CD14-positive monocyte (primary cell): ENCODE data around the gene PQBP1. TPM values are rescaled to one million over a fixed set of nuclear protein-coding genes. Genes with fewer than 3 reads are reported as not detected.
"Not testable (repeated sequence)": the region's sequence is repeated elsewhere in the genome, so short reads cannot be mapped to it uniquely, and the experiment has no call there.

ENCODE experiments used
- DNase-seq, 3 donors: peaks; one replicate each; pipeline ENCODE4 v3.0.0-alpha.2; 2011 to 2022
- H2AFZ ChIP-seq: 2 replicates; pipeline ENCODE4 v1.6.0; 2012; ENCODE audit warnings: mild to moderate bottlenecking, low read depth, low read length, inconsistent platforms; ENCODE audit not compliant: insufficient read depth, poor library complexity, severe bottlenecking
- H3K27ac ChIP-seq, 2 donors: 1 replicate in 1 of 2; 2 replicates in 1 of 2; pipeline ENCODE4 v1.5.1; 2012 to 2013; ENCODE audit warnings: low read length in 2 of 2, control low read depth in 1 of 2, inconsistent platforms in 1 of 2, low read depth in 1 of 2, mild to moderate bottlenecking in 1 of 2
- H3K27me3 ChIP-seq, 2 donors: one replicate each; pipeline versions ENCODE4 v1.6.0 to v1.6.1; 2011 to 2013; ENCODE audit warnings: low read length in 2 of 2; ENCODE audit not compliant: control insufficient read depth in 2 of 2, insufficient read depth in 2 of 2
- H3K36me3 ChIP-seq, 2 donors: replicated peaks in 1 of 2; 1 replicate in 1 of 2; 2 replicates in 1 of 2; pipeline versions ENCODE4 v1.5.1 to v1.6.1; 2012 to 2013; ENCODE audit warnings: low read length in 2 of 2, control low read depth in 1 of 2, inconsistent platforms in 1 of 2, mild to moderate bottlenecking in 1 of 2; ENCODE audit not compliant: insufficient read depth in 2 of 2, control insufficient read depth in 1 of 2
- H3K4me1 ChIP-seq, 2 donors: 1 replicate in 1 of 2; 2 replicates in 1 of 2; pipeline versions ENCODE4 v1.5.1 to v1.6.1; 2012 to 2013; ENCODE audit warnings: low read length in 2 of 2, control low read depth in 1 of 2, inconsistent platforms in 1 of 2, mild to moderate bottlenecking in 1 of 2, moderate library complexity in 1 of 2; ENCODE audit not compliant: insufficient read depth in 2 of 2, control insufficient read depth in 1 of 2
- H3K4me2 ChIP-seq: replicated peaks from 2 replicates; pipeline ENCODE3; 2012; ENCODE audit warnings: low read length, moderate library complexity, mild to moderate bottlenecking; ENCODE audit not compliant: poor library complexity, severe bottlenecking; ENCODE audit errors: extremely low read depth
- H3K4me3 ChIP-seq, 3 experiments: fragments of 200-600 bp in 1 of 3; sonication (generic) in 1 of 3; replicated peaks in 1 of 3; 1 replicate in 2 of 3; 2 replicates in 1 of 3; pipeline ENCODE4 v1.5.1; 2011 to 2013; ENCODE audit warnings: low read length in 3 of 3, mild to moderate bottlenecking in 3 of 3, control low read depth in 2 of 3, low read depth in 2 of 3, inconsistent platforms in 1 of 3, moderate library complexity in 1 of 3
- H3K79me2 ChIP-seq: 2 replicates; pipeline ENCODE4 v1.6.0; 2012; ENCODE audit warnings: mild to moderate bottlenecking, control low read depth, inconsistent platforms, low read length, moderate library complexity; ENCODE audit not compliant: insufficient read depth
- H3K9ac ChIP-seq: 2 replicates; pipeline ENCODE4 v1.6.0; 2017; ENCODE audit warnings: low read length, mild to moderate bottlenecking; ENCODE audit not compliant: insufficient read depth, poor library complexity, severe bottlenecking
- H3K9me3 ChIP-seq, 2 donors: replicated peaks in 1 of 2; 1 replicate in 1 of 2; 2 replicates in 1 of 2; pipeline versions ENCODE4 v1.5.1 to v1.6.1; 2012 to 2013; ENCODE audit warnings: low read length in 2 of 2, control low read depth in 1 of 2; ENCODE audit not compliant: control insufficient read depth in 1 of 2, insufficient read depth in 1 of 2
- H4K20me1 ChIP-seq: 2 replicates; pipeline ENCODE4 v1.6.0; 2012; ENCODE audit warnings: mild to moderate bottlenecking, low read length, control low read depth, moderate library complexity; ENCODE audit not compliant: insufficient read depth
- H3K27ac Mint-ChIP-seq, 7 donors: one replicate each; pipeline ENCODE4 v1.8.0; 2020; ENCODE audit warnings: mild to moderate bottlenecking in 7 of 7, mixed read lengths in 7 of 7, moderate library complexity in 6 of 7, inconsistent platforms in 2 of 7
- H3K27me3 Mint-ChIP-seq, 3 donors: one replicate each; pipeline ENCODE4 v1.8.0; 2021 to 2022; ENCODE audit warnings: low read depth in 3 of 3, mild to moderate bottlenecking in 3 of 3, mixed read lengths in 3 of 3, moderate library complexity in 3 of 3, inconsistent platforms in 1 of 3
- H3K36me3 Mint-ChIP-seq, 2 donors: one replicate each; pipeline ENCODE4 v1.8.0; 2020; ENCODE audit warnings: mixed read lengths in 2 of 2, inconsistent platforms in 1 of 2, mild to moderate bottlenecking in 1 of 2
- H3K4me1 Mint-ChIP-seq: one replicate; pipeline ENCODE4 v1.8.0; 2020; ENCODE audit warnings: mild to moderate bottlenecking, mixed read lengths
- H3K4me3 Mint-ChIP-seq, 2 donors: one replicate each; pipeline ENCODE4 v1.8.0; 2020; ENCODE audit warnings: mild to moderate bottlenecking in 2 of 2, mixed read lengths in 2 of 2, moderate library complexity in 1 of 2
- H3K9me3 Mint-ChIP-seq, 7 donors: one replicate each; pipeline ENCODE4 v1.8.0; 2020 to 2022; ENCODE audit warnings: mixed read lengths in 7 of 7, mild to moderate bottlenecking in 6 of 7, moderate library complexity in 6 of 7, inconsistent platforms in 2 of 7
- WGBS: methylation state at CpG from one replicate; pipeline ENCODE4 v1.1.5; 2013; ENCODE audit warnings: missing lambda C conversion rate; ENCODE audit not compliant: insufficient coverage; 5-methylcytosine and 5-hydroxymethylcytosine counted together
- intact Hi-C, 2 donors: fragments of 100-400 bp; cut with micrococcal nuclease; formaldehyde crosslinking; loops; one replicate each; pipeline versions ENCODE4 v1.15.0 to v1.15.1; 2023
- polyA plus RNA-seq, 3 donors: library from polyadenylated mRNA; depleted of rRNA in 1 of 3; unstranded in 2 of 3; stranded (reverse) in 1 of 3; fragments of 300-500 nt in 2 of 3; fragments of >200 nt in 1 of 3; fragmentation: Illumina TruSeq in 2 of 3; gene quantifications; 1 replicate in 2 of 3; 2 replicates in 1 of 3; pipeline ENCODE4 v1.2.3, GENCODE V29; 2012 to 2021
- TF ChIP-seq, protein P1 (sequence below): fragments of 200-600 bp; IDR thresholded peaks from one replicate; pipeline ENCODE4 v1.8.0; 2022; ENCODE audit warnings: antibody characterized with exemption, mild to moderate bottlenecking

PQBP1 gene
- polyA plus RNA-seq, 3 donors, result 71.7 to 129 (median 78.3) TPM

DNA sequence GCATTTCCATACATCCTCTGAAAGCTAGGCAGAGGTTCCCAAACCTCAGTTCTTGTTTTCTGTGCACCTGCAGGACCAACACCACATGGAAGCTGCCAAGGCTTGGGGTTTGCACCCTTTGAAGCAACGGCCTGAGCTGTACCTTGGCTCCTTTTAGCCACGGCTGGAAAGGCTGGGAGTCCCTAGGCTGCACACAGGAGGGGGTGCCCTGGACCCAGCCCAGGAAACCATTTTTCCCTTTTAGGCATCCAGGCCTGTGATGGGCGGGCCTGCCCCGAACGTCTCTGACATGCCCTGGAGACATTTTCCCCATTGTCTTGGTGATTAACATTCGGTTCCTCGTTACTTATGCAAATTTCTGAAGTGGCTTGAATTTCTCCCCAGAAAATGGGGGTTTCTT, 44.9 kb upstream of the PQBP1 start:
- peaks cover 0 to 16% (median 6%) of the 10 kb centered on the region in 7 donors for H3K9me3 Mint-ChIP-seq
- H3K4me1 Mint-ChIP-seq, result peaks cover 9% of the 10 kb centered on the region
- Histone ChIP-seq H3K79me2 (no peaks in the 10 kb centered on the region), H3K36me3 (no peaks in the 10 kb centered on the region), H3K4me1 (peaks cover 0 to 2% of the 10 kb centered on the region in 2 donors), H3K9ac (no peak overlapping the region), H2AFZ (no peak overlapping the region), H3K4me3 (no peak overlapping the region), H3K27me3 (no peaks in the 10 kb centered on the region), H3K9me3 (no peaks in the 10 kb centered on the region), H3K4me2 (no peak overlapping the region), H3K27ac (no peak overlapping the region), H4K20me1 (no peaks in the 10 kb centered on the region)
- no peak overlapping the region for H3K4me3 Mint-ChIP-seq
- WGBS, result 100% methylated on average over 2 of the region's 7 CpGs
- intact Hi-C loops, result no loop called here
- DNase-seq, result no peak
- TF ChIP-seq, protein P1, sequence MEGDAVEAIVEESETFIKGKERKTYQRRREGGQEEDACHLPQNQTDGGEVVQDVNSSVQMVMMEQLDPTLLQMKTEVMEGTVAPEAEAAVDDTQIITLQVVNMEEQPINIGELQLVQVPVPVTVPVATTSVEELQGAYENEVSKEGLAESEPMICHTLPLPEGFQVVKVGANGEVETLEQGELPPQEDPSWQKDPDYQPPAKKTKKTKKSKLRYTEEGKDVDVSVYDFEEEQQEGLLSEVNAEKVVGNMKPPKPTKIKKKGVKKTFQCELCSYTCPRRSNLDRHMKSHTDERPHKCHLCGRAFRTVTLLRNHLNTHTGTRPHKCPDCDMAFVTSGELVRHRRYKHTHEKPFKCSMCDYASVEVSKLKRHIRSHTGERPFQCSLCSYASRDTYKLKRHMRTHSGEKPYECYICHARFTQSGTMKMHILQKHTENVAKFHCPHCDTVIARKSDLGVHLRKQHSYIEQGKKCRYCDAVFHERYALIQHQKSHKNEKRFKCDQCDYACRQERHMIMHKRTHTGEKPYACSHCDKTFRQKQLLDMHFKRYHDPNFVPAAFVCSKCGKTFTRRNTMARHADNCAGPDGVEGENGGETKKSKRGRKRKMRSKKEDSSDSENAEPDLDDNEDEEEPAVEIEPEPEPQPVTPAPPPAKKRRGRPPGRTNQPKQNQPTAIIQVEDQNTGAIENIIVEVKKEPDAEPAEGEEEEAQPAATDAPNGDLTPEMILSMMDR, result no peak
- H3K27ac Mint-ChIP-seq, result peak overlapping the region in 1 of 7 donors; percentile 58
- no peaks in the 10 kb centered on the region for H3K36me3 Mint-ChIP-seq
- peaks cover 3 to 7% (median 5%) of the 10 kb centered on the region in 3 donors for H3K27me3 Mint-ChIP-seq

DNA sequence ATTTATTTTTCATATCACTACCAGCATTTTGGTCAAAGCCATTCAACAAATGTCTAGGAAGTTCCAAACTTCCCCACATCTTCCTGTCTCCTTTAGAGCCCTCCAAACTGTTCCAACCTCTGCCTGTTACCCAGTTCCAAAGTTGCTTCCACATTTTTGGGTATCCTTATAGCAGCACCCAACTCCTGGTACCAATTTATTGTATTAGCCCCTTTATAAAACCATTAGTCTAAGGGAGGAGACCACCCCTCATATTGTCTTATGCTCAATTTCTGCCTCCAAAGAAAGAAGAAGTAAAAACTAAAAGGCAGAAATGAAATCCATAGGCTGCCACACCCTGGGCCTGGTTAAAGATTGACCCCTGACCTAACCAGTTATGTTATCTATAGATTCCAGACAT, 44.2 kb upstream of the PQBP1 start:
- H3K4me2 ChIP-seq, H3K4me1 Mint-ChIP-seq: not testable (repeated sequence)
- peak overlapping the region in 1 of 2 donors; percentile 69 for H3K4me3 Mint-ChIP-seq

DNA sequence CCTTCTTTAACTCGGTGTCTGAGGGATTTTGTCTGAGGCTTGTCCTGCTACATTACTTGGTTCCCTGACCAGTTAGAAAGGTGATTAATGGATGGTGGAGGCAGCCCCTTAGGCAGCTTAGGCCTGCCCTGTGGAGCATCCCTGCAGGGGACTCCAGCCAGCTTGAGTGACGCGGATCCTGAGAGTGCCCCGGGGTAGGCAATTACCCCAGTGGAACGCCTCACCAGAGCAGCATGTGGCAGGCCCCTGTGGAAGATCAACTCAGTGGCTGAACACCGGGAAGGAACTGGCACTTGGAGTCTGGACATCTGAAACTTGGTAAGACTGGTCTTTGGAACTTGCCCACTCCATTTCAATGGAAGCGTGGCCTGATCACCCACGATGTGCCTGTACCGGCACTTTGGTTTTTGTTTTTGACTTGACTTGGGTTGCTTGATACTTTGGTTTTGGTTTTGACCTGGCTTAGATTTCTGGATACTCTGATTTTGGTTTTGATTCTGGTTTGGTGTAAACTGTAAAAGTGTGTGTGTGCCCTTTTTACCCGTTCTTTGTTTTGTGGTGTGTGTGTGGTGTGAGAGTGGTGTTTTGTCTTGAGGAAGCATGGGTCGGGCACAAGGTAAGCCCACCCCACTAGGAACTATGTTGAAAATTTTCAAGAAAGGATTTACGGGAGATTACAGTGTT, 43.5 kb upstream of the PQBP1 start:
- DNase-seq, H3K4me3 ChIP-seq, H3K27ac ChIP-seq, H3K9me3 ChIP-seq, intact Hi-C loops, H2AFZ ChIP-seq, H3K4me1 ChIP-seq, H4K20me1 ChIP-seq, H3K9ac ChIP-seq, H3K36me3 Mint-ChIP-seq, H3K27me3 ChIP-seq, H3K36me3 ChIP-seq, H3K27me3 Mint-ChIP-seq, H3K4me2 ChIP-seq, H3K4me1 Mint-ChIP-seq, H3K4me3 Mint-ChIP-seq, H3K79me2 ChIP-seq: not testable (repeated sequence)
- Mint-ChIP-seq H3K9me3 (peaks cover 0 to 16% (median 6%) of the 10 kb centered on the region in 7 donors), H3K27ac (peak overlapping the region in 1 of 7 donors; percentile 13)
- WGBS, result 95% methylated on average over 4 of the region's 12 CpGs

More for the DNA sequence above, 44.2 kb upstream of the PQBP1 start:
- H3K27ac Mint-ChIP-seq, result peak overlapping the region in 2 of 7 donors; percentile 15 to 58
- H3K27me3 ChIP-seq, H3K9me3 ChIP-seq, H3K36me3 Mint-ChIP-seq, H3K36me3 ChIP-seq, H3K79me2 ChIP-seq, H3K4me3 ChIP-seq, H3K4me1 ChIP-seq, H3K27me3 Mint-ChIP-seq, H3K9ac ChIP-seq, H2AFZ ChIP-seq, H4K20me1 ChIP-seq, intact Hi-C loops, DNase-seq, H3K27ac ChIP-seq: not testable (repeated sequence)
- peaks cover 0 to 16% (median 6%) of the 10 kb centered on the region in 7 donors for H3K9me3 Mint-ChIP-seq
